HEK293 (cell line): Measurements from ENCODE around the gene NFIX.

Source experiments
- CTCF ChIA-PET: fragments of 350-600 bp; formaldehyde crosslinking; extraction: SDS; loops from one replicate; lab custom pipeline; 2021; ENCODE audit warnings: antibody characterized with exemption; lab: Yijun Ruan, JAX
- POLR2A ChIA-PET: fragments of 300-600 bp; formaldehyde crosslinking; extraction: SDS; loops from one replicate; lab custom pipeline; 2020; ENCODE audit warnings: antibody characterized with exemption, inconsistent platforms; lab: Yijun Ruan, JAX
- H3K27ac ChIP-seq: fragments of 200-500 bp; sonication (Bioruptor generic); 2 replicates; pipeline ENCODE4 v1.5.1; 2014; ENCODE audit warnings: low read depth, low read length, control low read depth, inconsistent platforms; ENCODE audit errors: extremely low read depth
- H3K36me3 ChIP-seq, 2 experiments: fragments of 200-500 bp in 1 of 2; sonication (Bioruptor generic) in 1 of 2; 1 replicate in 1 of 2; 2 replicates in 1 of 2; pipeline ENCODE4 v1.5.1; 2014 to 2017; ENCODE audit warnings: inconsistent platforms in 2 of 2, low read length in 2 of 2; ENCODE audit not compliant: control insufficient read depth in 2 of 2, insufficient read depth in 1 of 2
- H3K4me1 ChIP-seq: fragments of 200-500 bp; sonication (Bioruptor generic); 2 replicates; pipeline ENCODE4 v1.5.1; 2014; ENCODE audit warnings: mild to moderate bottlenecking, low read length, inconsistent platforms; ENCODE audit not compliant: control insufficient read depth, insufficient read depth
- H3K4me3 ChIP-seq: 2 replicates; pipeline ENCODE4 v1.5.1; 2011; ENCODE audit warnings: low read depth, mild to moderate bottlenecking, control low read depth, low read length, moderate library complexity
- H3K9me3 ChIP-seq: fragments of 200-500 bp; sonication (Bioruptor generic); 2 replicates; pipeline ENCODE4 v1.5.1; 2014; ENCODE audit warnings: low read depth, low read length, inconsistent platforms; ENCODE audit not compliant: control insufficient read depth, insufficient read depth
- FEZF1 ChIP-seq: fragments of 450-650 bp; formaldehyde crosslinking; IDR thresholded peaks from 2 replicates; pipeline ENCODE4 v1.5.1; 2016; ENCODE audit warnings: missing biosample characterization, missing genetic modification characterization
- PBX3 ChIP-seq: sonication (generic); formaldehyde crosslinking; IDR thresholded peaks from 2 replicates; pipeline ENCODE4 v1.8.1; 2022; ENCODE audit warnings: mild to moderate bottlenecking, moderate library complexity, missing genetic modification reagents
- PRDM1 ChIP-seq: fragments of 450-650 bp; formaldehyde crosslinking; IDR thresholded peaks from 2 replicates; pipeline ENCODE4; 2016; ENCODE audit warnings: missing biosample characterization, missing genetic modification characterization
- PRDM4 ChIP-seq: fragments of 450-650 bp; formaldehyde crosslinking; IDR thresholded peaks from 2 replicates; pipeline ENCODE4 v1.5.1; 2017; ENCODE audit warnings: missing biosample characterization, missing genetic modification characterization
- SP3 ChIP-seq: fragments of 450-650 bp; formaldehyde crosslinking; IDR thresholded peaks from 2 replicates; pipeline ENCODE4 v1.5.1; 2016; ENCODE audit warnings: missing biosample characterization, missing genetic modification characterization
- ZBTB10 ChIP-seq: fragments of 450-650 bp; formaldehyde crosslinking; IDR thresholded peaks from 2 replicates; pipeline ENCODE4 v1.5.1; 2016; ENCODE audit warnings: missing biosample characterization, missing genetic modification characterization
- ZBTB17 ChIP-seq: fragments of 450-650 bp; formaldehyde crosslinking; IDR thresholded peaks from 2 replicates; pipeline ENCODE4 v1.5.1; 2016; ENCODE audit warnings: missing biosample characterization, missing genetic modification characterization
- ZNF10 ChIP-seq: fragments of 450-650 bp; formaldehyde crosslinking; IDR thresholded peaks from 2 replicates; pipeline ENCODE4 v1.5.1; 2017; ENCODE audit warnings: missing biosample characterization, missing genetic modification characterization
- ZNF114 ChIP-seq: fragments of 450-650 bp; formaldehyde crosslinking; IDR thresholded peaks from 2 replicates; pipeline ENCODE4 v1.5.0; 2017; ENCODE audit warnings: missing biosample characterization, missing genetic modification characterization
- ZNF174 ChIP-seq: fragments of 450-650 bp; formaldehyde crosslinking; IDR thresholded peaks from 2 replicates; pipeline ENCODE4 v1.5.0; 2017; ENCODE audit warnings: missing biosample characterization, mild to moderate bottlenecking, missing genetic modification characterization
- ZNF223 ChIP-seq: fragments of 450-650 bp; formaldehyde crosslinking; IDR thresholded peaks from 2 replicates; pipeline ENCODE4 v1.5.1; 2016; ENCODE audit warnings: missing biosample characterization, missing genetic modification characterization
- ZNF266 ChIP-seq: fragments of 450-650 bp; formaldehyde crosslinking; IDR thresholded peaks from 2 replicates; pipeline ENCODE4 v1.5.1; 2016; ENCODE audit warnings: missing biosample characterization, missing genetic modification characterization, low read depth
- ZNF391 ChIP-seq: fragments of 450-650 bp; formaldehyde crosslinking; IDR thresholded peaks from 2 replicates; pipeline ENCODE4 v1.5.1; 2016; ENCODE audit warnings: low read depth, missing biosample characterization, missing genetic modification characterization, borderline replicate concordance
- ZNF394 ChIP-seq: fragments of 450-650 bp; formaldehyde crosslinking; IDR thresholded peaks from 2 replicates; pipeline ENCODE4 v1.5.1; 2016; ENCODE audit warnings: missing biosample characterization, missing genetic modification characterization, mild to moderate bottlenecking, moderate library complexity, borderline replicate concordance
- ZNF433 ChIP-seq: fragments of 450-650 bp; formaldehyde crosslinking; IDR thresholded peaks from 2 replicates; pipeline ENCODE4 v1.5.1; 2016; ENCODE audit warnings: missing biosample characterization, missing genetic modification characterization, low read depth
- ZNF473 ChIP-seq: fragments of 450-650 bp; formaldehyde crosslinking; IDR thresholded peaks from 2 replicates; pipeline ENCODE4 v1.5.1; 2017; ENCODE audit warnings: missing biosample characterization, missing genetic modification characterization
- ZNF501 ChIP-seq: fragments of 450-650 bp; formaldehyde crosslinking; IDR thresholded peaks from 2 replicates; pipeline ENCODE4 v1.5.1; 2016; ENCODE audit warnings: missing biosample characterization, missing genetic modification characterization
- ZNF623 ChIP-seq: fragments of 450-650 bp; formaldehyde crosslinking; IDR thresholded peaks from 2 replicates; pipeline ENCODE4 v1.5.1; 2016; ENCODE audit warnings: missing biosample characterization, missing genetic modification characterization
- TF ChIP-seq, protein P1 (sequence below): fragments of 450-650 bp; formaldehyde crosslinking; IDR thresholded peaks from 2 replicates; pipeline ENCODE4 v1.5.1; 2016; ENCODE audit warnings: missing biosample characterization, missing genetic modification characterization
- TF ChIP-seq, protein P2 (sequence below): fragments of 450-650 bp; formaldehyde crosslinking; IDR thresholded peaks from 2 replicates; pipeline ENCODE4 v1.5.1; 2016; ENCODE audit warnings: missing biosample characterization, missing genetic modification characterization
- TF ChIP-seq, protein P3 (sequence below): fragments of 450-650 bp; formaldehyde crosslinking; IDR thresholded peaks from 2 replicates; pipeline ENCODE4 v1.5.1; 2016; ENCODE audit warnings: missing biosample characterization, missing genetic modification characterization

Gene NFIX

GRCh38 chr19:12987781-12988180 lies 7.5 kb upstream of the NFIX start:
- Histone ChIP-seq H3K36me3 (no peaks in the 10 kb centered on the region), H3K4me1 (no peaks in the 10 kb centered on the region), H3K4me3 (no peak overlapping the region)
- CTCF ChIA-PET, result no interaction called here
- TF ChIP-seq ZNF10 (tag by site-specific recombination) (no peak), ZNF114 (tag by site-specific recombination) (no peak), ZNF223 (no peak), ZNF391 (tag by site-specific recombination) (no peak), PRDM1 (tag by site-specific recombination) (no peak), ZNF174 (tag by site-specific recombination) (no peak), ZNF501 (tag by site-specific recombination) (no peak), PRDM4 (tag by site-specific recombination) (no peak), SP3 (no peak), ZNF394 (tag by site-specific recombination) (no peak), ZBTB10 (tag by site-specific recombination) (no peak), PBX3 (no peak)
- TF ChIP-seq, protein P1, sequence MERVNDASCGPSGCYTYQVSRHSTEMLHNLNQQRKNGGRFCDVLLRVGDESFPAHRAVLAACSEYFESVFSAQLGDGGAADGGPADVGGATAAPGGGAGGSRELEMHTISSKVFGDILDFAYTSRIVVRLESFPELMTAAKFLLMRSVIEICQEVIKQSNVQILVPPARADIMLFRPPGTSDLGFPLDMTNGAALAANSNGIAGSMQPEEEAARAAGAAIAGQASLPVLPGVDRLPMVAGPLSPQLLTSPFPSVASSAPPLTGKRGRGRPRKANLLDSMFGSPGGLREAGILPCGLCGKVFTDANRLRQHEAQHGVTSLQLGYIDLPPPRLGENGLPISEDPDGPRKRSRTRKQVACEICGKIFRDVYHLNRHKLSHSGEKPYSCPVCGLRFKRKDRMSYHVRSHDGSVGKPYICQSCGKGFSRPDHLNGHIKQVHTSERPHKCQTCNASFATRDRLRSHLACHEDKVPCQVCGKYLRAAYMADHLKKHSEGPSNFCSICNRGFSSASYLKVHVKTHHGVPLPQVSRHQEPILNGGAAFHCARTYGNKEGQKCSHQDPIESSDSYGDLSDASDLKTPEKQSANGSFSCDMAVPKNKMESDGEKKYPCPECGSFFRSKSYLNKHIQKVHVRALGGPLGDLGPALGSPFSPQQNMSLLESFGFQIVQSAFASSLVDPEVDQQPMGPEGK (tag by site-specific recombination), result no peak
- TF ChIP-seq, protein P2, sequence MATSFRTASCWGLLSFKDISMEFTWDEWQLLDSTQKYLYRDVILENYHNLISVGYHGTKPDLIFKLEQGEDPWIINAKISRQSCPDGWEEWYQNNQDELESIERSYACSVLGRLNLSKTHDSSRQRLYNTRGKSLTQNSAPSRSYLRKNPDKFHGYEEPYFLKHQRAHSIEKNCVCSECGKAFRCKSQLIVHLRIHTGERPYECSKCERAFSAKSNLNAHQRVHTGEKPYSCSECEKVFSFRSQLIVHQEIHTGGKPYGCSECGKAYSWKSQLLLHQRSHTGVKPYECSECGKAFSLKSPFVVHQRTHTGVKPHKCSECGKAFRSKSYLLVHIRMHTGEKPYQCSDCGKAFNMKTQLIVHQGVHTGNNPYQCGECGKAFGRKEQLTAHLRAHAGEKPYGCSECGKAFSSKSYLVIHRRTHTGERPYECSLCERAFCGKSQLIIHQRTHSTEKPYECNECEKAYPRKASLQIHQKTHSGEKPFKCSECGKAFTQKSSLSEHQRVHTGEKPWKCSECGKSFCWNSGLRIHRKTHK (tag by site-specific recombination), result no peak
- TF ChIP-seq, all 188 proteins: peak for 0
- no peaks in the 10 kb centered on the region for H3K9me3 ChIP-seq
- POLR2A ChIA-PET, result no interaction called here
- no peak overlapping the region for H3K27ac ChIP-seq

DNA sequence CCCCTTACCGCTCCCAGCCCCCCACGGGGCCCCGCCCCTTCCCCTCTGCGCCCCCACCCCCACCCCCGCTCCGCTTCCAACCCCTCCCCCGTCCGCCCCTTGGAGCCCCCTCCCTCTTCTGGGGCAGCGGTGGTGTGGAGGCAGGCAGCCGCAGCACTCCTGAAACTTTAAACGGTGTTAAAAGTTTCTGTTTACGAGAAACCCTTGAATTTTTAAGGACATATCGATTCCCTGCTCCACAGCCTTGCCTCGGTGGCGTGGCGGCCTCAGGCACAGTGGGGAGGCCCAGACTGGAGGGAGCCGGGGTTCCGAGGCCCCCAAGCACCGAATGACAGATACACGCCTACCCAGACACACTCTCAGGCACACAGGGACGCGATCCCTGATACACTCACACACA lies 4.8 kb upstream of the NFIX start:
- H3K4me1 ChIP-seq, result no peaks in the 10 kb centered on the region
- POLR2A ChIA-PET, result no interaction called here
- TF ChIP-seq, protein P3, sequence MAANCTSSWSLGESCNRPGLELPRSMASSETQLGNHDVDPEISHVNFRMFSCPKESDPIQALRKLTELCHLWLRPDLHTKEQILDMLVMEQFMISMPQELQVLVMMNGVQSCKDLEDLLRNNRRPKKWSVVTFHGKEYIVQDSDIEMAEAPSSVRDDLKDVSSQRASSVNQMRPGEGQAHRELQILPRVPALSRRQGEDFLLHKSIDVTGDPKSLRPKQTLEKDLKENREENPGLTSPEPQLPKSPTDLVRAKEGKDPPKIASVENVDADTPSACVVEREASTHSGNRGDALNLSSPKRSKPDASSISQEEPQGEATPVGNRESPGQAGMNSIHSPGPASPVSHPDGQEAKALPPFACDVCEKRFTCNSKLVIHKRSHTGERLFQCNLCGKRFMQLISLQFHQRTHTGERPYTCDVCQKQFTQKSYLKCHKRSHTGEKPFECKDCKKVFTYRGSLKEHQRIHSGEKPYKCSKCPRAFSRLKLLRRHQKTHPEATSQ (tag by site-specific recombination), result no peak
- TF ChIP-seq ZNF433 (tag by site-specific recombination) (no peak), ZNF266 (tag by site-specific recombination) (no peak), ZBTB10 (tag by site-specific recombination) (no peak), FEZF1 (tag by site-specific recombination) (no peak), ZNF473 (tag by site-specific recombination) (no peak), ZNF623 (tag by site-specific recombination) (no peak), ZBTB17 (tag by site-specific recombination) (no peak)

More for the DNA sequence above, 4.8 kb upstream of the NFIX start:
- Histone ChIP-seq H3K9me3 (no peaks in the 10 kb centered on the region), H3K27ac (no peak overlapping the region), H3K4me3 (no peak overlapping the region), H3K36me3 (no peaks in the 10 kb centered on the region)
- CTCF ChIA-PET, result interaction anchor here (0.5 kb wide), 1 partner anchor 71 kb away, joined by 3 read pairs; no protein-coding TSS in a partner anchor
